HG03457 (cell line): ENCODE data around the gene SORD.
"Not testable (repeated sequence)": the region's sequence is repeated elsewhere in the genome, so short reads cannot be mapped to it uniquely, and the experiment has no call there.

Source experiments
- ATAC-seq: cut with Tn5 transposase; IDR thresholded peaks from one replicate; pipeline ENCODE4 v1.9.1; 2021; ENCODE audit warnings: moderate number of reproducible peaks; ENCODE audit not compliant: unreplicated experiment

Gene SORD

GRCh38 chr15:45022871-45023658 is at the start of gene SORD:
TSS of gene SORD (plus strand) at chr15:45023195. CDS start at chr15:45023284, 89 bp downstream.
- peak; percentile 93 for ATAC-seq

GRCh38 chr15:44976183-44976582 is 46.8 kb upstream of the SORD start:
- ATAC-seq = not testable (repeated sequence)

- ATAC-seq = not testable (repeated sequence)
Observed at GRCh38 chr15:44977781-44978180, 45.2 kb upstream of the SORD start.

GRCh38 chr15:44979617-44980339 is 43.2 kb upstream of the SORD start:
- ATAC-seq = not testable (repeated sequence)

GRCh38 chr15:44984144-44984543 is 38.9 kb upstream of the SORD start:
- ATAC-seq = not testable (repeated sequence)

GRCh38 chr15:44986346-44987055 is 36.5 kb upstream of the SORD start:
- ATAC-seq = not testable (repeated sequence)

GRCh38 chr15:44987711-44988110 is 35.3 kb upstream of the SORD start:
- not testable (repeated sequence) for ATAC-seq

GRCh38 chr15:44988184-44988869 is 34.7 kb upstream of the SORD start:
- ATAC-seq = not testable (repeated sequence)

GRCh38 chr15:44988870-44989219 is 34.1 kb upstream of the SORD start:
- ATAC-seq = not testable (repeated sequence)

- ATAC-seq = not testable (repeated sequence)
Observed at GRCh38 chr15:44997632-44998031, 25.4 kb upstream of the SORD start.

GRCh38 chr15:44999105-44999504 is 23.9 kb upstream of the SORD start:
- ATAC-seq = no peak

- ATAC-seq = not testable (repeated sequence)
Observed at GRCh38 chr15:45001180-45001579, 21.8 kb upstream of the SORD start.

- not testable (repeated sequence) for ATAC-seq
Observed at GRCh38 chr15:45003731-45004410, 19.1 kb upstream of the SORD start.

GRCh38 chr15:45004590-45005175 is 18.3 kb upstream of the SORD start:
- not testable (repeated sequence) for ATAC-seq

GRCh38 chr15:45009046-45009445 is 13.9 kb upstream of the SORD start:
- ATAC-seq = no peak

- ATAC-seq = not testable (repeated sequence)
Observed at GRCh38 chr15:45015114-45015513, 7.9 kb upstream of the SORD start.

GRCh38 chr15:45020222-45020900 is 2.6 kb upstream of the SORD start:
- ATAC-seq = not testable (repeated sequence)

GRCh38 chr15:45020901-45021259 is 2.1 kb upstream of the SORD start:
- ATAC-seq = not testable (repeated sequence)

GRCh38 chr15:45021348-45021747 is 1.6 kb upstream of the SORD start:
- ATAC-seq = no peak
